Measurements from ENCODE around the gene RNU2-63P. TPM values are rescaled to one million over a fixed set of nuclear protein-coding genes. Genes with fewer than 3 reads are reported as not detected.

Gene RNU2-63P
- total RNA-seq, 1 donor from 2014 or later = 4.9 TPM

DNA sequence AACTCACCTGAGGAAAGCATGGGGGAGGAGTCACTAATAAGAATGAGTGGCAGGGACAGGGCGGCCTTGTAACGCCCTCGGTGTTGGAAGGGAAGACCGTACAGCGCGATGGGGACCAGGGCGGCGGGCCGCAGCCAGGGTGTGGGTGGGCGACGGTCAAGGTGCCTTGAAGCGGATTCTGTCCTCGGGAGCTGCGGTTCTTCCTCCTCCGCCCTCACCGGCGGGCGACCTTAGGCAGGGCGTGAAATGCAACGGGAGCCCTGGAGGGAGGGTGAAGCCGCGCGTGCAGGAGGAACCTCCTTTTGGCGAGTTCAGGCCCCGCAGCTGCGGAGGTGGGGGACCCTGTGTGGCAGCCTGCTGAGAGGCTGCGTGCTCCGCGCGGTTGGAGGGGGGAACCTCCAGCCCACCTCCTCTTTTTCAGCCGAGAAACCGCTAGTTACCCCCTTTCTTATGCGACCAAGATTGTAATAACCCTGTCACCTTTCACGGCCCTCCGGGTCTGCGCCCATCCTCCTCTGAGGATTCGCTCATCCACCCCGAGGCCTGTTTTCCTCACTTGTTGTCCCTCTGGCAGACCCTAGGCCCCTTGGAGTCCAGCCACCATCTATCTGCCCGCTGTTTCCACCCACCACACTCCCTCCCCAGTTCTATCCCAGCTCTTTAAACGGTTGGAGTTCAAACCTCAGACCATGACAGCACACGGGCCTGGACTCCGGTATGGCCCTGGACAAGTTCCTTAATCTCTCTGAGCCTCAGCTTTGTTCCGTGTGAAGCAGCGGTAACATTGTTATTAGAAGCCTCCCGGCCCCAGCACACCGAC lies 823 bp upstream of the RNU2-63P start:
- peak overlapping the region; percentile 99 for H3K4me3 Mint-ChIP-seq
- peaks cover 20% of the 10 kb centered on the region for H3K4me1 Mint-ChIP-seq (ENCODE audit: unreplicated experiment)
- no peaks in the 10 kb centered on the region for H3K9me3 Mint-ChIP-seq
- no peaks in the 10 kb centered on the region for H3K36me3 Mint-ChIP-seq
- no peak for DNase-seq (ENCODE audit: extremely low spot score, unreplicated experiment)
- peaks cover 10% of the 10 kb centered on the region for H3K27me3 Mint-ChIP-seq
- peak overlapping the region; percentile 98 for H3K27ac Mint-ChIP-seq
- TF ChIP-seq, protein P1, sequence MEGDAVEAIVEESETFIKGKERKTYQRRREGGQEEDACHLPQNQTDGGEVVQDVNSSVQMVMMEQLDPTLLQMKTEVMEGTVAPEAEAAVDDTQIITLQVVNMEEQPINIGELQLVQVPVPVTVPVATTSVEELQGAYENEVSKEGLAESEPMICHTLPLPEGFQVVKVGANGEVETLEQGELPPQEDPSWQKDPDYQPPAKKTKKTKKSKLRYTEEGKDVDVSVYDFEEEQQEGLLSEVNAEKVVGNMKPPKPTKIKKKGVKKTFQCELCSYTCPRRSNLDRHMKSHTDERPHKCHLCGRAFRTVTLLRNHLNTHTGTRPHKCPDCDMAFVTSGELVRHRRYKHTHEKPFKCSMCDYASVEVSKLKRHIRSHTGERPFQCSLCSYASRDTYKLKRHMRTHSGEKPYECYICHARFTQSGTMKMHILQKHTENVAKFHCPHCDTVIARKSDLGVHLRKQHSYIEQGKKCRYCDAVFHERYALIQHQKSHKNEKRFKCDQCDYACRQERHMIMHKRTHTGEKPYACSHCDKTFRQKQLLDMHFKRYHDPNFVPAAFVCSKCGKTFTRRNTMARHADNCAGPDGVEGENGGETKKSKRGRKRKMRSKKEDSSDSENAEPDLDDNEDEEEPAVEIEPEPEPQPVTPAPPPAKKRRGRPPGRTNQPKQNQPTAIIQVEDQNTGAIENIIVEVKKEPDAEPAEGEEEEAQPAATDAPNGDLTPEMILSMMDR (conservative IDR thresholded peaks at IDR 0.05) = peak; percentile 14

GRCh38 chr2:88011011-88011410 lies 5.3 kb downstream of the RNU2-63P start:
- TF ChIP-seq, protein P1 (conservative IDR thresholded peaks at IDR 0.05) = no peak
- no peaks in the 10 kb centered on the region for H3K36me3 Mint-ChIP-seq
- no peaks in the 10 kb centered on the region for H3K27me3 Mint-ChIP-seq
- H3K4me3 Mint-ChIP-seq = no peak overlapping the region
- no peaks in the 10 kb centered on the region for H3K9me3 Mint-ChIP-seq
- no peak for DNase-seq (ENCODE audit: extremely low spot score, unreplicated experiment)
- H3K4me1 Mint-ChIP-seq (ENCODE audit: unreplicated experiment) = peaks cover 2% of the 10 kb centered on the region
- H3K27ac Mint-ChIP-seq = no peak overlapping the region

- Mint-ChIP-seq H3K36me3 (no peaks in the 10 kb centered on the region), H3K27me3 (no peaks in the 10 kb centered on the region), H3K4me3 (no peak overlapping the region), H3K9me3 (no peaks in the 10 kb centered on the region), H3K4me1 (ENCODE audit: unreplicated experiment) (no peaks in the 10 kb centered on the region), H3K27ac (no peak overlapping the region)
- TF ChIP-seq, protein P1 (conservative IDR thresholded peaks at IDR 0.05) = no peak
- DNase-seq (ENCODE audit: extremely low spot score, unreplicated experiment) = no peak
Measured at GRCh38 chr2:88010136-88010535, 6.2 kb downstream of the RNU2-63P start.

- no peaks in the 10 kb centered on the region for H3K36me3 Mint-ChIP-seq
- H3K4me1 Mint-ChIP-seq (ENCODE audit: unreplicated experiment) = peaks cover under 1% of the 10 kb centered on the region
- peaks cover 2% of the 10 kb centered on the region for H3K27me3 Mint-ChIP-seq
- H3K9me3 Mint-ChIP-seq = no peaks in the 10 kb centered on the region
- TF ChIP-seq, protein P1 (conservative IDR thresholded peaks at IDR 0.05) = no peak
- DNase-seq (ENCODE audit: extremely low spot score, unreplicated experiment) = no peak
- no peak overlapping the region for H3K27ac Mint-ChIP-seq
- H3K4me3 Mint-ChIP-seq = no peak overlapping the region
Measured at GRCh38 chr2:88006912-88007439, 9.4 kb downstream of the RNU2-63P start.

- H3K9me3 Mint-ChIP-seq = no peaks in the 10 kb centered on the region
- no peak overlapping the region for H3K4me3 Mint-ChIP-seq
- TF ChIP-seq, protein P1 (conservative IDR thresholded peaks at IDR 0.05) = no peak
- H3K27me3 Mint-ChIP-seq = peaks cover 2% of the 10 kb centered on the region
- no peak overlapping the region for H3K27ac Mint-ChIP-seq
- no peak for DNase-seq (ENCODE audit: extremely low spot score, unreplicated experiment)
- no peaks in the 10 kb centered on the region for H3K36me3 Mint-ChIP-seq
- peaks cover 6% of the 10 kb centered on the region for H3K4me1 Mint-ChIP-seq (ENCODE audit: unreplicated experiment)
Measured at GRCh38 chr2:88005776-88006175, 10.6 kb downstream of the RNU2-63P start.
